Measurements from ENCODE around the gene USP21. TPM values are rescaled to one million over a fixed set of nuclear protein-coding genes. Genes with fewer than 3 reads are reported as not detected.

Gene USP21
- total RNA-seq, 1 experiment from 2014 or later, result 4.0 TPM

DNA sequence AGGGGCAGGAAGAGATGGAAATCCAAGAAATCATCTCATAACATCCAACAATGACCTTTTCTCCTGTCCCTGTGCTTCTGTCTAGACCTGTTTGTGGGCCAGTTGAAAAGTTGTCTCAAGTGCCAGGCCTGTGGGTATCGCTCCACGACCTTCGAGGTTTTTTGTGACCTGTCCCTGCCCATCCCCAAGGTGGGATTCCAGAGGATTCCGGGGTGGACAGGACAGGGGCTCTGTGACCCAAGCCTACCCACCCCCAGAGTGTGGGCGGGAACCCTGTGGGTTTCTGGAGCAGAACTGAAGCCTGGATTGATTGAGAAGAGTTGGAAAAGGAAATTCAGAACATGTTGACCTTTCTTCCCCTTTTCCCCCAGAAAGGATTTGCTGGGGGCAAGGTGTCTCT is 4.5 kb downstream of the USP21 start:
- in situ Hi-C loops (cut with HindIII; ENCODE audit: low pct_unique_long_range_greater_than_20kb, low sequenced_read_pairs), result no loop called here
- no peak for DNase-seq (ENCODE audit: low read depth, low spot score)

DNA sequence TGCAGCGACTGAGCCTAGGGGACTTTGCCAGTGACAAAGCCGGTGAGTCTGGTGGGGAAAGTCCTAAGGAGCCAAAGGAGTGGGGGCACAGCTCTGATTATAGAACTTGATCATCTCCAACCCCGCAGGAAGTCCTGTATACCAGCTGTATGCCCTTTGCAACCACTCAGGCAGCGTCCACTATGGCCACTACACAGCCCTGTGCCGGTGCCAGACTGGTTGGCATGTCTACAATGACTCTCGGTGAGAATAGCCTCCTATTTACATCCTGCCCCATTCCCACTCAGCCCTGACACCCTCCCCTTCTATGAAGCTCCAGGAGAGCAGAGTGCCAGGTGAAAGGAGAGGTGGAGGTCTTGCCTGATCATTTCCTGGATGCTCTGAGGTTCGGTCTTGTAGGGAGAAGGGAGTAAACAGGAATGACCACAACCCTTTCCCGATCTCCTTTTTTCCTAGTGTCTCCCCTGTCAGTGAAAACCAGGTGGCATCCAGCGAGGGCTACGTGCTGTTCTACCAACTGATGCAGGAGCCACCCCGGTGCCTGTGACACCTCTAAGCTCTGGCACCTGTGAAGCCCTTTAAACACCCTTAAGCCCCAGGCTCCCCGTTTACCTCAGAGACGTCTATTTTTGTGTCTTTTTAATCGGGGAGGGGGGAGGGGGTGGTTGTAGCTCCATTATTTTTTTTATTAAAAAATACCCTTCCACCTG is 5.8 kb downstream of the USP21 start:
- no peak for DNase-seq (ENCODE audit: low read depth, low spot score)
- in situ Hi-C loops (cut with HindIII; ENCODE audit: low pct_unique_long_range_greater_than_20kb, low sequenced_read_pairs), result no loop called here

DNA sequence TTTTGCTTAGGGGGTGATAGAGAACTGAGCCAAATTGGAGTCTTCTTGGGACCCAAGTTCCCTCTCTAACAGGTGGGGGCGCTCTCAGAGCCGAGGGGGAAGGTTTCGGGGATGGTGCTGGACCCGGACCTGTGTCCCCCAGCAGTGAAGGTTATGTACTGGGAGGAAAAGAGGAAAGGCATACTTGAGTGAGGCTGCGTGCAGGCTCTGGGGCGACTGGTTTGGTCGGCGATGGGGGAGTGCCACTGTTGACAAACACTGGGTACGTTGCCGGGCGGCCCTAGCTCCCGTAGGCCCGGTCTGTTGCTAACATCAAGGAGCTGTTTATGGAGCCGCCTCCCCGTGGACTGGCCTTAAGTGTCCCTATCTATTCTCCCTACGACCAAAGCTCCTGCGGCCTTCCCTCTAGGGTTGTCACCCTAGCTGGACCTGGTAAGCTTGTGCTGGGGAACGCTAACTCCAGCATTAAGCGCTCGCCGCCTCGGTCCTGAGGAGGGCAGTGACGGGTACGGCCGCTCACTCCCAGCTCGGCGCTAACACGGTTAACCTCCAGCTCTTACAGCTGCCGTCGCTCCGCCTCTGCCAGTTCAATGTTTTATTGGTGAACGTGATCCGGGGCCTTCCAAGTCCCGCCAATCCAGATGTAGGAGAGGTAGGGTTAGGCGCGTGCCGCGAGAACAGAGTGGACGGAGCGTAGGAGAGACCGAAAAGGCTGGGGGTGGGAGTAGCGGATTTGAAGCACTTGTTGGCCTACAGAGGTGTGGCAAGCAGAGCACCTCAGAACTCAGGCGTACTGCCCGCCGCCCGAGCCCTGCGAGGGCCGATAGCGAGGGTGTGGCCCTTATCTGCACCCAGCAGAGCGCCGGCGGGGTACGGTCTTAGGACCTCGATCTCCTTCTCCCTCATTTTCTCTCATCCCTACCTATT is 6.7 kb downstream of the USP21 start, which contains the start of gene PPOX:
TSS of gene PPOX (plus strand) at position 685 of the 927 bp plus-strand sequence. CDS start 422 bp downstream, outside the sequence.
- DNase-seq (ENCODE audit: low read depth, low spot score), result peak; percentile 98
- in situ Hi-C loops (cut with HindIII; ENCODE audit: low pct_unique_long_range_greater_than_20kb, low sequenced_read_pairs), result no loop called here

DNA sequence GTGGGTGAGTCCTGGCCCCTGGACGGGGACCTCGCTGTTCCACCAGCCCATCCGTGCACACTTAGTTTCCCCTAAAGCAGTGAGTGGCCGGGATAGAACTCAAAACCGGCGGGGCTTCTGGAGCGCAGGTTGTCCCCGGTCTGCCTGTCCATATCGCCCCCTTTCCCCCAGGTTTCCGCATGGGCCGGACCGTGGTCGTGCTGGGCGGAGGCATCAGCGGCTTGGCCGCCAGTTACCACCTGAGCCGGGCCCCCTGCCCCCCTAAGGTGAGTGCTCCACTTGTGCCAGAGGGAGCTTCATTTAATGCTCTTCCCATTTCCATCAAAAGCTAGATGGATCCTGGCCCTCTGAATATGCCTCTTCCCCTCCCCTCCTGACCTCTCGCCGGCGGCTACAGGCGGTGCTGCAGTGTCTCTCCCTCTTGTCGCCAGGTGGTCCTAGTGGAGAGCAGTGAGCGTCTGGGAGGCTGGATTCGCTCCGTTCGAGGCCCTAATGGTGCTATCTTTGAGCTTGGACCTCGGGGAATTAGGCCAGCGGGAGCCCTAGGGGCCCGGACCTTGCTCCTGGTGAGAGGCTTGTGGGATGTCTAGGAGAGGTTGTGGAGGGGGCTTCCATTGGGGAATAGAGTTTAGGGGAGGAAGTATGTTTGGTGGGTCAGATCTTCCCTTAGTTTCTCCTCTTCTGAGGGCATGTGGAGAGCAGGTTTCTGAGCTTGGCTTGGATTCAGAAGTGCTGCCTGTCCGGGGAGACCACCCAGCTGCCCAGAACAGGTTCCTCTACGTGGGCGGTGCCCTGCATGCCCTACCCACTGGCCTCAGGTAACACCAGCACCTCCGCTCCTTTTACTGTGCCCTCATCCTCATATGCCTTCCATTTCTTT is 7.6 kb downstream of the USP21 start:
- DNase-seq (ENCODE audit: low read depth, low spot score), result no peak
- in situ Hi-C loops (cut with HindIII; ENCODE audit: low pct_unique_long_range_greater_than_20kb, low sequenced_read_pairs), result no loop called here

DNA sequence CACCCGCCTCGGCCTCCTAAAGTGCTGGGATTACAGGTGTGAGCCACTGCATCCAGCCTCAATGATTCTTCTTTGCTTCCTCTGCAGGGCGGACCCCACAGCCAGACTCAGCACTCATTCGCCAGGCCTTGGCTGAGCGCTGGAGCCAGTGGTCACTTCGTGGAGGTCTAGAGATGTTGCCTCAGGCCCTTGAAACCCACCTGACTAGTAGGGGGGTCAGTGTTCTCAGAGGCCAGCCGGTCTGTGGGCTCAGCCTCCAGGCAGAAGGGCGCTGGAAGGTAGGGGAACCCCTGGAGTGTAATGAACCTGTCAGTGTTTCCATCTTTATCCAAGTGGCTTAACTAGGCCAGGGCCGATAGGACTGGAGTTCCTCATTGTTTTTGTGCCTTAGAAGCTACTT is 9.6 kb downstream of the USP21 start:
- in situ Hi-C loops (cut with HindIII; ENCODE audit: low pct_unique_long_range_greater_than_20kb, low sequenced_read_pairs), result no loop called here

DNA sequence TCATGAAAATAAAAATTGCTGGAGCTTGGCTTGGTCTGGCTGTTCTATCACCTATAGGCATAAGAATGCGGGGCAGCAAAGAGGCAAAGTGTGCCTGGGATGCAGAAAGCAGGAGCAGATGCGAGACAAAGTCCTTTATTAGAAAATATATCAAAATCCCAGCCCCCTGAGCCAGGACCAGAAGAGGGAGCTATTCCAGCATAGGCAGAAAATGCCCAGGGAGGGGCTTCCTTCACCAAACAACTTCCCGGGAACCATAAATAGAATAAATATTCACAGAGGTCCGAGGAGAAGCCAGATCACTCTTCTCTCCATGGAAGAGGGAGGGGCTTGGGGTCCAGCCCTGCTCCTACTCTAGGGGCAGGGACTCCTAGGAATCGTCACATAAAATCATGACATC is 11.9 kb downstream of the USP21 start:
- no peak for DNase-seq (ENCODE audit: low read depth, low spot score)
- in situ Hi-C loops (cut with HindIII; ENCODE audit: low pct_unique_long_range_greater_than_20kb, low sequenced_read_pairs), result no loop called here

More for the DNA sequence above, 9.6 kb downstream of the USP21 start:
- no peak for DNase-seq (ENCODE audit: low read depth, low spot score)

DNA sequence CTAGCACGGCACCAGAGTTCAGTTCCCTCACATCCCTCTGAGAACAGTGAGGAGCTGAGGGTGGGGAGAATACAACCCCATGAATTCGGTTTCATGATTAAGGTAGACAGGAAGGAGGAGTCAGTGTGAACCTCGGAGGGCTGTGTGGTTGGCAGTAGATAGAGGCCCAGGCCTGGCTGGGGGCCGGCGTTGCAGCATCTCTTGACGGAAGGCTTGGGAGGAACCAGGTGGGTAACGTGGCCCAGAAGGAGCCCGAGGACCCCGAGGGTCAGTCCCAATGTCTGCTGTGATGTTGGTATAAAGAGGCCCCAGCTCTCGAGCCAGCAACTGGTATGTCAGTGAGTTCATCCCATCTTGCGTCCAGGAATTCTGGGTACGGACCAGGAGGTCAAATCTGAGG is 12.4 kb downstream of the USP21 start:
- DNase-seq (ENCODE audit: low read depth, low spot score), result no peak
- in situ Hi-C loops (cut with HindIII; ENCODE audit: low pct_unique_long_range_greater_than_20kb, low sequenced_read_pairs), result no loop called here

DNA sequence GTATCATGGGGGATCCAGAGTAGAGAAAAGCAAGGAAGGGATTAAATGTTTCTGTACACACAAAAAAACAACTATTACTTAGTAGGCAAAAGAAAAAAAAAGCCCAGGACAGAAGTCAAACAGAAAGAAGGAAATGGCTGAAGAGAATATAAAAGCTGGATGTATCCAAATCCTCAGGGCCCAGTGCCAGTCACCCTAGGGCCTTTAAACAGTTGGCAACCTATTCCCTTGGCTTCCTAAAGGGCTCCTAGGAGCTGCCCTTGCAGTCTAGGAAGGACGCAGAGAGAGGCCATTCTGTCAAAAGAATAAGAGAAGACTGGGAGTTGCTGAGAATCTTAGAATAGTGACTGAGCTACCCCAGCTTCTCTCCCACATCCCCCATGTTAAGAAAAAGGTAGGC is 13.0 kb downstream of the USP21 start:
- in situ Hi-C loops (cut with HindIII; ENCODE audit: low pct_unique_long_range_greater_than_20kb, low sequenced_read_pairs), result no loop called here
- DNase-seq (ENCODE audit: low read depth, low spot score), result no peak

DNA sequence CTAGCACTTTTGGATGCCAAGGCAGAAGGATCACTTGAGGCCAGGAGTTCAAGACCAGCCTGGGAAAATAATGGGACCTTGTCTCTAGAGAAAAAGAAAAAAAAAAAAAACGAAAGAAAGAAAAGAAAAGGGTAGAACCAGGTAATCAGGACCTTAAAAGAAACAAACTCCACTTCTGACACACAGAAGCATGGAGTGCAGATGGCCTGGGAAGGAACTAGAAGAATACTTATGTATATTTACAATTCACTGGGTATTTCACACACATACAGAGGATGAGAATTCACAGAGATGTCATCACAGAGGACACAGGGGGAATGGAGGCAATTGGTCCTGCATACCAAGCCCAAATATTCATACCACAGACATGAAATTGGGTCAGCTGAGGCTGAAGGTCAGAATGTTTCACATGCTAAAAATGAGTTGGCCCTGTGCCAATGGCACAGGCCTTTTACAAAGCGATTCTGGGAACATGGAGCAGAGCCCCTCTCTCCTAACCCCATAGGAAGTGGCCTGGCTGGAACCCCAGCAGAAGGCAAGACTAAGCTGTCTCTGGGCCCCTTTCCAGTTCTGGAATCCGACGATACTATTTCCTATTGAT is 13.6 kb downstream of the USP21 start:
- in situ Hi-C loops (cut with HindIII; ENCODE audit: low pct_unique_long_range_greater_than_20kb, low sequenced_read_pairs), result no loop called here
- DNase-seq (ENCODE audit: low read depth, low spot score), result no peak

DNA sequence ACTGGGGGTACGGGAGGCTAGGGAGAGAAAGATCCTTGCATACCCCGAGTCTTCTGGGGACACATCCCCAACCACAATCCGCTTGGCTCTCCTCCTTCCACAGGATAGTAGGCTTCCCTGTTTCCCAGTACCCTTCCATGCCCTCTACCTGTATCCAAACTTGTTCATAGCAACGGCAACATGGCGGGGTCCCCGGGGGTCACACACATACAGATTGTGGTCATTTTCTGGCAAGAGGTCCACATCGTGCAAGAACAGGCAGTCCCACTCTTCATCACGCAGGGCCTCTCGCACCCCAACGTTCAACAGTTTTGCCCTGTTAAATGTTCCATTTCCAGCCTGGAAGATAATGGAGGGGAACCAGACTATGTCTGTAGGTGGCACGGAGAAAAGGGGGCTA is 14.4 kb downstream of the USP21 start:
- DNase-seq (ENCODE audit: low read depth, low spot score), result no peak
- in situ Hi-C loops (cut with HindIII; ENCODE audit: low pct_unique_long_range_greater_than_20kb, low sequenced_read_pairs), result no loop called here

DNA sequence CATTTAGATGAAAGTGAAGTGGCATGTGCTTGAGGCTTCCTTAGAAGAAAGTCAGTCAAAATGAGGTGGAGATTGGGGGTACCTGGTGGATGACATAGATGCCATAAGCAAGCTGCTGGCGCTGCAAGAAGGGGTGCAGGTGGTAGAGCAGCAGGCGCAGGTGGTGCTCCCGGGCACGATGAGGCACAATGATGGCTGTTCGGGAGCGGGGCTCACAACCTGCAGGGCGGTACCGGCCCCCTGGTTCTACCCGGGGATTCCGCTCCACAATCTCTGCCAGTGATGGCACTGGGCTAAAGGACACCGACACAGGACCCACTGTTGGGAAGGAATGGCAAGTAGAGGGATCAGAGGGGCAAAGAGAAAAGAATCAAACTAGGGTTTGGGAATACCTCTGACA is 15.6 kb downstream of the USP21 start:
- in situ Hi-C loops (cut with HindIII; ENCODE audit: low pct_unique_long_range_greater_than_20kb, low sequenced_read_pairs), result no loop called here
- no peak for DNase-seq (ENCODE audit: low read depth, low spot score)

DNA sequence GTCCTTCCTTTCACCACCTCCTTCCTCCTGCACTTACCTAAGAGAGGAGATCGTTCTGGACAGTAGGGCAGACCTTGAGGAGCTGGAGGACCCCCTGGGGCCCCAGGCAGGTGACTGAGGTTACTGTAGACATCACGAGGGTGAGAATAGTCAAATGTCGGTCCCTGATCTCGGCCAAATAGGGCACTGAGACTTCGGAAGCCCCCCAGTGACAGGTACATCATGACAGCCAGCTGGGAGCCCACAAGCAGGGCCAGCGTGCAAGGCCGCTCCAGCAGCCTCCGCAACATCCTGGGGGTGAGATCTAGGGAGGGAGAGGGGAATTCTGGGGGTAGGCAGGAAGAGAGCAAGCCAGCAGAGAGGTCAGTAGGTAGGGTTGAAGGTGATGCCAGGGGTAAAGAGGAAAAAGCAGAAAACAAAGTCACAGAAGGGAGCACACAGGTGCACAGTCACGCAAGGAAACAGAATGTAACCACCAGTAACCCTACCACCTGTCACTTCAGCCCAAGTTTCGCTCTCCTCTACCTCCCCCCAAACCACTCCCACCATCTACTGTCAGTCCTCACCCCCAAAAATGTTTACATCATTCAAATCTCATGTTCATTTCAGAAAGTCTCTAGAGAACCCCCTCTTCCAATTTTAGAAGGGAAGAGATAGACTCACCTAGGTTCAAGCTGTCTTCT is 16.6 kb downstream of the USP21 start:
- in situ Hi-C loops (cut with HindIII; ENCODE audit: low pct_unique_long_range_greater_than_20kb, low sequenced_read_pairs), result no loop called here

DNA sequence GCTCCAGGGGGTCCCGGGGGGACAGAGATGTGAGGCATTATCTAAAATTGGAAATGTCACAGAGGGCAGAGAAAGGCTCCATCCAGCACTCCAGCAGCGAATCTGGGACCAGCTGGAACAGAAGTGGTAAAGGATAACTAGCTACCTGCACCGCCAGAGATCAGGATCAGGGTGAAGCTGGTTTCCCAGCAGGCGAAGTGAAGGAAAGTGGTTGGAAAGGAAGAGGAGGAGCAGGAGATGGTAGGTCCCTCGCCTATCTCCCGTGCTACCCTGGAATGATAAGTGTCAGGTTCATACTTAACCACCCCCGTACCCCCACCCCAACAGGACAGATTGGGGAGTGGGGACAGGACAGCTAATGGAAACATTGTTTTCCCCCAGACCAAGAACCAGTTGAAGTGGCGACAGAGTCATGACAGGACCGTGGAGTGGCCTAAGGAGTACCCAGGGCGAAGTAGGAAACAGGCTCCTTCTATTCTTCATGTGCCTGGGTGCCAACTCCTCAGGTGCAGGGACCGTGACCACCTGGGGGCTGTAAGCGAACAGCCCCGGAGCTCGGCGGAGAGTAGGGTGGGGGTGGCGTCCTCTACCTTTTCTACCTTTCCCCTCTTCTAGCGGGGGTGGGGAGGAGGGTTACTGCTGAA is 17.3 kb downstream of the USP21 start:
- DNase-seq (ENCODE audit: low read depth, low spot score), result no peak
- in situ Hi-C loops (cut with HindIII; ENCODE audit: low pct_unique_long_range_greater_than_20kb, low sequenced_read_pairs), result no loop called here

More for the DNA sequence above, 16.6 kb downstream of the USP21 start:
- no peak for DNase-seq (ENCODE audit: low read depth, low spot score)

DNA sequence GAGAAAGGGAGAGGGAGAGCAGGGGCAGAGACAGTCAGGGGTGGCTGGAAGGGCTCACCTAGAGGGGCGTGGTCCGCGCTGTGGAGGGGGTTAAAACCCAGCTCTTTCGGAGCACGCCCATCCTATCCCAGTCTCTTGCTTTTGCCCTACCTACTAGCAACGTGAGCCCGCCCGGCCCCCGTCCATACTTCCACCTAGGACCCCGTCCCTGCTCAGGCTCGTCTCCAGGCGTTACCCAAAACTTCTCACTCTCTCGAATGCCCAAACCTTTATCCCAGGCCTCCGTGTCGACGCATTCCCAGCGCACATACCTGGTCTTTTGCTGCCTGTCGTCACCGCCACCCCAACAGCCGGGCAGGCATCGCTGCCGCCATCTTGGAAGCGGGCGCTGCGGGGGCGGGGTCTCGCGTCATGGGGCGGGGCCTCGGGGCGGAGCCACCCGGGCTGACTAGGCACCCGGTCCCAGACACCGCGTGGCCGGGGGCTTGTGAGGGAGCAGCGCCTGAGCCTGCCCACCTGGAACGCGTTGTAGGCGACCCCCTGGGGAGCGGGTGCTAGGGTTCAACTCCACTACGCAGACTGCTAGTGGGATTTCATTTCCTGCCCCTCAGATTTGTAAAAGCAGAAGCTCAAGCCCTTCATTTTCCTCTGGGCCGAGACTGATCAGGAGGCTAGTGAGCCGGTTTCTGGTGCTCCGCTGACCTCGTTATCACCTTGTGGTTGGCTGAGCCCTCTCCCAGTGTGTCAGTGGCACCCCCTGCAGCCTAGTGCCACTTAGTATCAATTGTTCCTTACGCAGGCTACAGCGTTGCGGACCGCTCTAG is 18.0 kb downstream of the USP21 start, which contains the start of gene B4GALT3:
TSS of gene B4GALT3 (minus strand) at position 396 of the 824 bp plus-strand sequence. CDS start 1,447 bp downstream, outside the sequence.
- DNase-seq (ENCODE audit: low read depth, low spot score), result peak; percentile 73
- in situ Hi-C loops (cut with HindIII; ENCODE audit: low pct_unique_long_range_greater_than_20kb, low sequenced_read_pairs), result no loop called here

DNA sequence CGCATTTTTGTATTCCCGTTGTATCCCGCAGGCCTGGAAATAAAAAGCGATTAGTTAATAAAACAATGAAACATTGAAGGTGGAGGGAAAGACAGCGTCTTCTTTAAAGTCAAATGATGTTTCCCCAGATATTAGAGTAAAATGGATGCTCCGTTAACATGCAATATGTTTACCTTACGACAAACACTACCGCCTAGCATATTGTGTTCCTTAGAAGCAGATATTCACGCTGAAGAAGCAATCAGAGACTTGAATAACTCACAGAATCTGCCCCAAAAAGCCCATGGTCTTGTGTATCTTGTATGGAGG is 18.6 kb downstream of the USP21 start:
- in situ Hi-C loops (cut with HindIII; ENCODE audit: low pct_unique_long_range_greater_than_20kb, low sequenced_read_pairs), result no loop called here
- no peak for DNase-seq (ENCODE audit: low read depth, low spot score)

DNA sequence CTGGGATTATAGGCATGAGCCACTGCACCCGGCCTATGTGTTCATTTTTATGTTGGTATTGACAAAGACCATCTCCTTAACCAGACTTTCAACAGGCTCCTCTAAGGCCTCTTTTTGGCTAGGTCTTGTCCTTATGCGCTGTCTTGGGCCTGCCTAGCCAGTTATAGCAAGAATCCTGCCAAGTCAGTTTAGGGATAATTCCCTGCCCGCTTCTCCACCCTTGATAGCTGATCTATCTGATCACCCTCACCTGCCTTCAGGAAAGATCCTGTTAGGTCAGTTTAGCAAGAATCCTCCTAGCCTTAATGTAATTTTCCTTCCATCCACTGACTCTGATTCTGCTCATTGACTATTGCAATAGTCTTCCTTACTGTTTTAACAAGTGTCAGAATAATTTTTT is 20.4 kb downstream of the USP21 start:
- no peak for DNase-seq (ENCODE audit: low read depth, low spot score)
- in situ Hi-C loops (cut with HindIII; ENCODE audit: low pct_unique_long_range_greater_than_20kb, low sequenced_read_pairs), result no loop called here

Data from SK-MEL-5 (cell line).